GM12878 (cell line): ENCODE results near the gene TFDP1. TPM values are rescaled to one million over a fixed set of nuclear protein-coding genes. Genes with fewer than 3 reads are reported as not detected.

ENCODE experiments used
- ATAC-seq: fragments of 200-7000 bp; cut with Tn5 transposase; 3 replicates; pipeline ENCODE4 v1.9.1; 2020; ENCODE audit warnings: mild to moderate bottlenecking, moderate library complexity
- BruUV-seq: library from RNA; stranded (reverse); fragments of 400-500 nt; replicated peaks from 2 replicates; lab custom pipeline; 2021; lab: Mats Ljungman, UMichigan
- CTCF ChIA-PET: fragments of 300-600 bp; sonication (Branson Sonifier 250); formaldehyde crosslinking; extraction: SDS; loops from one replicate; lab custom pipeline; 2021; ENCODE audit warnings: inconsistent platforms; lab: Yijun Ruan, JAX
- POLR2A ChIA-PET: fragments of 350-600 bp; formaldehyde crosslinking; extraction: SDS; loops from one replicate; lab custom pipeline; 2021; ENCODE audit warnings: inconsistent platforms; lab: Charles Lee
- RAD21 ChIA-PET: fragments of 300-600 bp; sonication (Branson Sonifier 250); formaldehyde crosslinking; loops from one replicate; lab custom pipeline; 2023; ENCODE audit warnings: antibody characterized with exemption; ENCODE audit not compliant: unreplicated experiment; lab: Charles Lee
- SMC1A ChIA-PET: fragments of 300-600 bp; sonication (Branson Sonifier 250); formaldehyde crosslinking; loops from one replicate; lab custom pipeline; 2023; ENCODE audit not compliant: unreplicated experiment, uncharacterized antibody; lab: Charles Lee
- DNase-seq: peaks from one replicate; pipeline ENCODE4 v3.0.0-alpha.2; 2011; ENCODE audit warnings: low read depth, low spot score
- FAIRE-seq: peaks from 3 replicates; lab custom pipeline; 2011; peaks lifted over from hg19 to GRCh38; lab: Jason Lieb, UNC
- H2AFZ ChIP-seq: 2 replicates; pipeline ENCODE4 v1.6.0; 2011; ENCODE audit warnings: low read depth, low read length, control low read depth; ENCODE audit not compliant: control insufficient read depth
- H3K27ac ChIP-seq: 2 replicates; pipeline ENCODE4 v1.5.1; 2011; ENCODE audit warnings: control low read depth; ENCODE audit not compliant: control insufficient read depth, insufficient read depth
- H3K27me3 ChIP-seq, 2 experiments: replicated peaks in 1 of 2; 2 replicates each; pipeline versions ENCODE4 v1.6.0 to v1.6.1; 2011; ENCODE audit warnings: low read length in 1 of 2; ENCODE audit not compliant: control insufficient read depth in 2 of 2, insufficient read depth in 2 of 2
- H3K36me3 ChIP-seq, 2 experiments: 2 replicates each; pipeline ENCODE4 v1.5.1; 2011; ENCODE audit warnings: low read length in 1 of 2; ENCODE audit not compliant: control insufficient read depth in 2 of 2, insufficient read depth in 2 of 2
- H3K4me1 ChIP-seq: 2 replicates; pipeline ENCODE4 v1.6.1; 2011; ENCODE audit warnings: mild to moderate bottlenecking, low read length, moderate library complexity, mixed read lengths; ENCODE audit not compliant: control insufficient read depth, insufficient read depth
- H3K4me2 ChIP-seq: 2 replicates; pipeline ENCODE4 v1.6.0; 2011; ENCODE audit warnings: control low read depth; ENCODE audit not compliant: control insufficient read depth, insufficient read depth
- H3K4me3 ChIP-seq: fragments of 200-600 bp; sonication (generic); 2 replicates; pipeline ENCODE4 v1.5.1; 2016
- H3K79me2 ChIP-seq: 2 replicates; pipeline ENCODE4 v1.6.0; 2011; ENCODE audit warnings: low read length; ENCODE audit not compliant: control insufficient read depth, insufficient read depth
- H3K9ac ChIP-seq: 2 replicates; pipeline ENCODE4 v1.8.0; 2011; ENCODE audit warnings: low read length, control low read depth, mixed read lengths; ENCODE audit not compliant: control insufficient read depth, insufficient read depth
- H3K9me3 ChIP-seq: replicated peaks from 3 replicates; pipeline ENCODE4 v1.5.1; 2011; ENCODE audit warnings: mild to moderate bottlenecking, low read length; ENCODE audit not compliant: control insufficient read depth, insufficient read depth
- H4K20me1 ChIP-seq: 2 replicates; pipeline ENCODE4 v1.6.0; 2011; ENCODE audit not compliant: control insufficient read depth, insufficient read depth
- CREM ChIP-seq: IDR thresholded peaks from 2 replicates; pipeline ENCODE4 v1.6.1; 2014; ENCODE audit warnings: antibody characterized with exemption, low read depth
- JUND ChIP-seq: IDR thresholded peaks from 2 replicates; pipeline ENCODE4 v1.6.1; 2012; ENCODE audit warnings: low read depth, mild to moderate bottlenecking, low read length, improper control_type of control experiment, moderate library complexity
- MEF2A ChIP-seq: IDR thresholded peaks from 2 replicates; pipeline ENCODE4 v1.6.1; 2011; ENCODE audit warnings: low read depth, mild to moderate bottlenecking, low read length, moderate library complexity; ENCODE audit not compliant: insufficient read depth
- MYB ChIP-seq: fragments of 150-350 bp; IDR thresholded peaks from 2 replicates; pipeline ENCODE4 v1.6.1; 2014; ENCODE audit warnings: mild to moderate bottlenecking, low read depth, low read length, borderline replicate concordance
- SIX5 ChIP-seq: IDR thresholded peaks from 2 replicates; pipeline ENCODE4 v1.6.1; 2011; ENCODE audit warnings: mild to moderate bottlenecking, low read depth, low read length, moderate library complexity; ENCODE audit not compliant: severe bottlenecking
- WGBS: methylation state at CpG from one replicate; pipeline ENCODE4 v1.1.6; 2016; ENCODE audit warnings: low lambda C conversion rate; ENCODE audit not compliant: insufficient replicate concordance, insufficient coverage; ENCODE audit errors: missing lambda C conversion rate; 5-methylcytosine and 5-hydroxymethylcytosine counted together
- in situ Hi-C: fragments of 300-500 bp; cut with MboI; formaldehyde crosslinking; loops from 9 replicates; pipeline ENCODE4 v1.14.3; 2018; ENCODE audit warnings: mixed read lengths
- intact Hi-C: fragments of 100-400 bp; cut with micrococcal nuclease; formaldehyde crosslinking; loops from one replicate; pipeline ENCODE4 v1.14.2; 2022; ENCODE audit not compliant: unreplicated experiment
- polyA plus RNA-seq, 11 experiments: library from polyadenylated mRNA; depleted of rRNA in 4 of 11; unstranded in 6 of 11; stranded (reverse) in 5 of 11; fragments of >200 nt; fragmentation: Nextera tagmentation in 4 of 11; fragmentation: Illumina TruSeq in 1 of 11; extraction: Ambion mirVana in 4 of 11; extraction: Trizol in 1 of 11; gene quantifications; 1 replicate in 1 of 11; 2 replicates in 10 of 11; pipeline versions ENCODE4 v1.2.1 to v1.2.3, GENCODE V29; 2011 to 2016; ENCODE audit warnings: inconsistent platforms in 2 of 11, missing spikeins in 2 of 11, low read depth in 1 of 11
- total RNA-seq, 4 experiments: library from RNA; depleted of rRNA in 3 of 4; stranded (reverse); fragments of >200 nt in 3 of 4; fragmentation: Illumina TruSeq in 1 of 4; extraction: Trizol in 1 of 4; gene quantifications; 2 replicates each; pipeline versions ENCODE4 v1.2.1 to v1.2.3, GENCODE V29; 2013 to 2021
- TF ChIP-seq, protein P1 (sequence below): fragments of 450-650 bp; conservative IDR thresholded peaks from 2 replicates; pipeline ENCODE4 v1.6.1; 2017; ENCODE audit warnings: mild to moderate bottlenecking, moderate library complexity

Gene TFDP1
- total and polyA plus RNA-seq, 10 of the 15 experiments (the other 5 are each of a cell fraction or from before 2014, with no cell fraction given): 37.7 to 254 (median 119) TPM

DNA sequence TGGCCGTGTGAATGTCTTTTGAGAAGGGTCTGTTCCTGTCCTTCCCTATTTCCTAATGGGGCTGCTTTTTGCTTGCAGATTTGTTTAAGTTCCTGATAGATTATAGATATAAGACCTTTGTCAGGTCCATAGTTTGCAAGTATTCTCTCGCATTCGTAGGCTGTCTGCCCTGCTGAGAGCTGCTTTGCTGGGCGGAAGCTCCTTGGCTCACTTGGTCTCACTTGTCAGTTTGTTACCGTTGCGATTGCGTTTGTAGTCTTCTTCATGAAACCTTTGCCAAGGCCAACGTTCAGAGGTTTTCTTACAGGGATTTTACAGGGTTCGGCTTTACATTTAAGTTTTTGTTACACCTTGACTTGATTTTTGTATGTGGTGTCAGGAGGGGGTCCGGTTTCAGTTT lies 44.0 kb upstream of the TFDP1 start:
- H3K27ac ChIP-seq: no peak overlapping the region
- intact Hi-C loops: no loop called here

More for the DNA sequence above, 44.0 kb upstream of the TFDP1 start:
- H3K36me3 ChIP-seq: peaks cover 2% of the 10 kb centered on the region in 2 experiments; a peak in 2 of 4 replicates
- WGBS: 96% methylated on average over 10 of the region's 10 CpGs
- ChIA-PET RAD21 (no interaction called here), SMC1A (no interaction called here), CTCF (no interaction called here), POLR2A (no interaction called here)
- no peak overlapping the region for H3K9ac ChIP-seq
- H3K4me2 ChIP-seq: no peak overlapping the region
- H3K4me3 ChIP-seq: no peak overlapping the region
- H3K9me3 ChIP-seq: no peaks in the 10 kb centered on the region; the same call in 2 of the 3 replicates
- H2AFZ ChIP-seq: no peak overlapping the region
- DNase-seq (no peak), ATAC-seq (no peak), FAIRE-seq (no peak)
- BruUV-seq: no TSS peak
- H3K4me1 ChIP-seq: no peaks in the 10 kb centered on the region
- no peaks in the 10 kb centered on the region for H3K27me3 ChIP-seq
- in situ Hi-C loops: no loop called here
- H3K79me2 ChIP-seq: no peaks in the 10 kb centered on the region
- TF ChIP-seq JUND: no peak
- no peak for TF ChIP-seq SIX5
- TF ChIP-seq CREM: no peak
- TF ChIP-seq, protein P1, sequence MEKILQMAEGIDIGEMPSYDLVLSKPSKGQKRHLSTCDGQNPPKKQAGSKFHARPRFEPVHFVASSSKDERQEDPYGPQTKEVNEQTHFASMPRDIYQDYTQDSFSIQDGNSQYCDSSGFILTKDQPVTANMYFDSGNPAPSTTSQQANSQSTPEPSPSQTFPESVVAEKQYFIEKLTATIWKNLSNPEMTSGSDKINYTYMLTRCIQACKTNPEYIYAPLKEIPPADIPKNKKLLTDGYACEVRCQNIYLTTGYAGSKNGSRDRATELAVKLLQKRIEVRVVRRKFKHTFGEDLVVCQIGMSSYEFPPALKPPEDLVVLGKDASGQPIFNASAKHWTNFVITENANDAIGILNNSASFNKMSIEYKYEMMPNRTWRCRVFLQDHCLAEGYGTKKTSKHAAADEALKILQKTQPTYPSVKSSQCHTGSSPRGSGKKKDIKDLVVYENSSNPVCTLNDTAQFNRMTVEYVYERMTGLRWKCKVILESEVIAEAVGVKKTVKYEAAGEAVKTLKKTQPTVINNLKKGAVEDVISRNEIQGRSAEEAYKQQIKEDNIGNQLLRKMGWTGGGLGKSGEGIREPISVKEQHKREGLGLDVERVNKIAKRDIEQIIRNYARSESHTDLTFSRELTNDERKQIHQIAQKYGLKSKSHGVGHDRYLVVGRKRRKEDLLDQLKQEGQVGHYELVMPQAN: no peak
- no peak for TF ChIP-seq MEF2A
- no peak for TF ChIP-seq MYB
- TF ChIP-seq, all 136 proteins: peak for 0
- H4K20me1 ChIP-seq: no peaks in the 10 kb centered on the region
